ENCODE data around the gene RGS4. TPM values are rescaled to one million over a fixed set of nuclear protein-coding genes. Genes with fewer than 3 reads are reported as not detected.

The RGS4 gene
- total and polyA plus RNA-seq, 2 experiments from 2014 or later: 6.8 to 16.8 TPM

DNA sequence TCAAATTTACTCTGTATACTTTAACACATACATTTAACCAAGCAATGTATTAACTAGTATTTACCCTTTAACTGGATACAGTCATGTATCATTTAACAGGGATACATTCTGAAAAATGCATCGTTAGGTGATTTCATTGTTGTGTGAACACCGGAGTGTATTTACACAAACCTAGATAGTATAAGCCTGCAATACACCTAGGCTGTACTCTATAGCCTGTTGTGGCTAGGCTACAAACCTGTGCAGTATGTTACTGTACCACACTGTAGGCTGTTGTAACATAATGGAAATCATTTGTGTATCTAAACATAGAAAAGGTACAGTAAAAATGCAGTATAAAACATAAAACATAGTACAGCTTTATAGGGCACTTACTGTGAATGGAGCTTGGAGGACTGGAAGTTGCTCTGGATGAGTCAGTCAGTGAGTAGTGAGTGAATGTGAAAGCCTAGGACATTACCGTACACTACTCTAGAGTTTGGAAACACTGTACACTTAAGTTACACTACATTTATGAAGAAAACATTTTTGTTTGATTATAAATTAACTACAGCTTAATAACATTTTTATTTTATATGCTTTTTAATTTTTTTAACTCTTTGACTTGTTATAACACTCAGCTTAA is 21.3 kb downstream of the RGS4 start:
- Histone ChIP-seq H2AFZ (no peak overlapping the region), H3K4me1 (ENCODE audit: insufficient read depth) (no peaks in the 10 kb centered on the region), H3K9me3 (ENCODE audit: low read depth) (no peaks in the 10 kb centered on the region), H3K4me2 (no peak overlapping the region), H3K4me3 (no peak overlapping the region), H3K79me2 (no peaks in the 10 kb centered on the region), H3K9me2 (replicated peaks; ENCODE audit: insufficient read depth) (no peaks in the 10 kb centered on the region), H4K20me1 (ENCODE audit: insufficient read depth, poor library complexity, severe bottlenecking) (no peaks in the 10 kb centered on the region), H3K27me3 (no peaks in the 10 kb centered on the region), H3K27ac (no peak overlapping the region), H3K36me3 (replicated peaks; ENCODE audit: insufficient read depth, low read depth) (no peaks in the 10 kb centered on the region)
- WGBS (ENCODE audit: low lambda C conversion rate, missing lambda C conversion rate): 63% methylated on average over 3 of the region's 3 CpGs
- TF ChIP-seq, protein P1, sequence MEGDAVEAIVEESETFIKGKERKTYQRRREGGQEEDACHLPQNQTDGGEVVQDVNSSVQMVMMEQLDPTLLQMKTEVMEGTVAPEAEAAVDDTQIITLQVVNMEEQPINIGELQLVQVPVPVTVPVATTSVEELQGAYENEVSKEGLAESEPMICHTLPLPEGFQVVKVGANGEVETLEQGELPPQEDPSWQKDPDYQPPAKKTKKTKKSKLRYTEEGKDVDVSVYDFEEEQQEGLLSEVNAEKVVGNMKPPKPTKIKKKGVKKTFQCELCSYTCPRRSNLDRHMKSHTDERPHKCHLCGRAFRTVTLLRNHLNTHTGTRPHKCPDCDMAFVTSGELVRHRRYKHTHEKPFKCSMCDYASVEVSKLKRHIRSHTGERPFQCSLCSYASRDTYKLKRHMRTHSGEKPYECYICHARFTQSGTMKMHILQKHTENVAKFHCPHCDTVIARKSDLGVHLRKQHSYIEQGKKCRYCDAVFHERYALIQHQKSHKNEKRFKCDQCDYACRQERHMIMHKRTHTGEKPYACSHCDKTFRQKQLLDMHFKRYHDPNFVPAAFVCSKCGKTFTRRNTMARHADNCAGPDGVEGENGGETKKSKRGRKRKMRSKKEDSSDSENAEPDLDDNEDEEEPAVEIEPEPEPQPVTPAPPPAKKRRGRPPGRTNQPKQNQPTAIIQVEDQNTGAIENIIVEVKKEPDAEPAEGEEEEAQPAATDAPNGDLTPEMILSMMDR (IDR thresholded peaks at IDR 0.05; ENCODE audit: poor library complexity): no peak
- TF ChIP-seq EZH2 (IDR thresholded peaks at IDR 0.05; ENCODE audit: borderline replicate concordance) (no peak), EZH2phosphoT487 (IDR thresholded peaks at IDR 0.05; ENCODE audit: low read depth, severe bottlenecking, unreplicated experiment) (no peak)
- DNase-seq (ENCODE audit: low spot score): no peak

GRCh38 chr1:163093169-163093568 is 24.0 kb downstream of the RGS4 start:
- H2AFZ ChIP-seq: no peak overlapping the region

GRCh38 chr1:163093579-163093978 is 24.4 kb downstream of the RGS4 start:
- no peaks in the 10 kb centered on the region for H3K9me3 ChIP-seq (ENCODE audit: low read depth)
- no peak overlapping the region for H3K4me2 ChIP-seq
- H3K4me3 ChIP-seq: no peak overlapping the region
- no peaks in the 10 kb centered on the region for H4K20me1 ChIP-seq (ENCODE audit: insufficient read depth, poor library complexity, severe bottlenecking)
- H3K27ac ChIP-seq: no peak overlapping the region
- no peak for DNase-seq (ENCODE audit: low spot score)
- no peaks in the 10 kb centered on the region for H3K9me2 ChIP-seq (replicated peaks; ENCODE audit: insufficient read depth)
- no peaks in the 10 kb centered on the region for H3K4me1 ChIP-seq (ENCODE audit: insufficient read depth)
- H2AFZ ChIP-seq: no peak overlapping the region
- no peaks in the 10 kb centered on the region for H3K27me3 ChIP-seq
- no peaks in the 10 kb centered on the region for H3K79me2 ChIP-seq
- 96% methylated on average over 9 of the region's 9 CpGs for WGBS (ENCODE audit: low lambda C conversion rate, missing lambda C conversion rate)
- H3K36me3 ChIP-seq (replicated peaks; ENCODE audit: insufficient read depth, low read depth): no peaks in the 10 kb centered on the region
- TF ChIP-seq EZH2phosphoT487 (IDR thresholded peaks at IDR 0.05; ENCODE audit: low read depth, severe bottlenecking, unreplicated experiment) (no peak), EZH2 (IDR thresholded peaks at IDR 0.05; ENCODE audit: borderline replicate concordance) (no peak)
- TF ChIP-seq, protein P1 (IDR thresholded peaks at IDR 0.05; ENCODE audit: poor library complexity): no peak

More at GRCh38 chr1:163093169-163093568, 24.0 kb downstream of the RGS4 start:
- H3K4me1 ChIP-seq (ENCODE audit: insufficient read depth): no peaks in the 10 kb centered on the region
- no peak for DNase-seq (ENCODE audit: low spot score)
- H3K27ac ChIP-seq: no peak overlapping the region
- 88% methylated on average over 4 of the region's 4 CpGs for WGBS (ENCODE audit: low lambda C conversion rate, missing lambda C conversion rate)
- no peaks in the 10 kb centered on the region for H3K79me2 ChIP-seq
- H3K27me3 ChIP-seq: no peaks in the 10 kb centered on the region
- H4K20me1 ChIP-seq (ENCODE audit: insufficient read depth, poor library complexity, severe bottlenecking): no peaks in the 10 kb centered on the region
- no peak overlapping the region for H3K4me3 ChIP-seq
- TF ChIP-seq, protein P1 (IDR thresholded peaks at IDR 0.05; ENCODE audit: poor library complexity): no peak
- TF ChIP-seq EZH2 (IDR thresholded peaks at IDR 0.05; ENCODE audit: borderline replicate concordance): no peak
- TF ChIP-seq EZH2phosphoT487 (IDR thresholded peaks at IDR 0.05; ENCODE audit: low read depth, severe bottlenecking, unreplicated experiment): no peak
- no peaks in the 10 kb centered on the region for H3K36me3 ChIP-seq (replicated peaks; ENCODE audit: insufficient read depth, low read depth)
- no peak overlapping the region for H3K4me2 ChIP-seq
- H3K9me2 ChIP-seq (replicated peaks; ENCODE audit: insufficient read depth): no peaks in the 10 kb centered on the region
- H3K9me3 ChIP-seq (ENCODE audit: low read depth): no peaks in the 10 kb centered on the region
